ENCODE data around the gene NAALADL2. TPM values are rescaled to one million over a fixed set of nuclear protein-coding genes. Genes with fewer than 3 reads are reported as not detected.

Gene NAALADL2
- polyA plus RNA-seq, 2 of the 4 experiments (the other 2 are of a cell fraction), result 0.09 to 0.28 TPM

GRCh38 chr3:175434561-175434960 lies 575.4 kb downstream of the NAALADL2 start:
- no peak for DNase-seq (ENCODE audit: low read depth in 1 of 2, low spot score in 1 of 2)
- no peaks in the 10 kb centered on the region for H3K9me3 ChIP-seq
- ATAC-seq, result no peak
- ChIA-PET POLR2A (no interaction called here), CTCF (no interaction called here)
- no peak overlapping the region for H3K4me3 ChIP-seq
- H3K27ac ChIP-seq, result no peak overlapping the region
- no peak overlapping the region for H3K4me2 ChIP-seq
- no peak for TF ChIP-seq NR3C1 (IDR thresholded peaks at IDR 0.05)
- no peak for TF ChIP-seq SREBF2 (IDR thresholded peaks at IDR 0.05)
- TF ChIP-seq FOSB (CRISPR knock-in tag; IDR thresholded peaks at IDR 0.05), result no peak
- TF ChIP-seq PHF8 (IDR thresholded peaks at IDR 0.05; ENCODE audit: borderline replicate concordance, low read depth), result no peak
- no peak for TF ChIP-seq USF2 (IDR thresholded peaks at IDR 0.05)
- no peak for TF ChIP-seq RCOR1 (IDR thresholded peaks at IDR 0.05; ENCODE audit: low read depth, low read length)
- TF ChIP-seq, protein P1, sequence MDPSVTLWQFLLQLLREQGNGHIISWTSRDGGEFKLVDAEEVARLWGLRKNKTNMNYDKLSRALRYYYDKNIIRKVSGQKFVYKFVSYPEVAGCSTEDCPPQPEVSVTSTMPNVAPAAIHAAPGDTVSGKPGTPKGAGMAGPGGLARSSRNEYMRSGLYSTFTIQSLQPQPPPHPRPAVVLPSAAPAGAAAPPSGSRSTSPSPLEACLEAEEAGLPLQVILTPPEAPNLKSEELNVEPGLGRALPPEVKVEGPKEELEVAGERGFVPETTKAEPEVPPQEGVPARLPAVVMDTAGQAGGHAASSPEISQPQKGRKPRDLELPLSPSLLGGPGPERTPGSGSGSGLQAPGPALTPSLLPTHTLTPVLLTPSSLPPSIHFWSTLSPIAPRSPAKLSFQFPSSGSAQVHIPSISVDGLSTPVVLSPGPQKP (IDR thresholded peaks at IDR 0.05; ENCODE audit: low read depth, low read length), result no peak
- TF ChIP-seq ZC3H11A (IDR thresholded peaks at IDR 0.05), result no peak
- no peak for TF ChIP-seq RNF2 (IDR thresholded peaks at IDR 0.05; ENCODE audit: borderline replicate concordance, low read depth)
- no peak for TF ChIP-seq RARB (CRISPR knock-in tag; IDR thresholded peaks at IDR 0.05)
- no peak for TF ChIP-seq EHMT2 (IDR thresholded peaks at IDR 0.05; ENCODE audit: low read depth)
- TF ChIP-seq TFCP2L1 (CRISPR knock-in tag; IDR thresholded peaks at IDR 0.05), result no peak
- no peak for TF ChIP-seq FOSL2 (IDR thresholded peaks at IDR 0.05)
- TF ChIP-seq FOSL2 (CRISPR knock-in tag; IDR thresholded peaks at IDR 0.05), result no peak
- TF ChIP-seq ATOH8 (CRISPR knock-in tag; IDR thresholded peaks at IDR 0.05; ENCODE audit: low read depth), result no peak
- no peak for TF ChIP-seq SMC3 (IDR thresholded peaks at IDR 0.05)
- no peak for TF ChIP-seq CHD2 (IDR thresholded peaks at IDR 0.05; ENCODE audit: low read length, partially characterized antibody)
- TF ChIP-seq, protein P2, sequence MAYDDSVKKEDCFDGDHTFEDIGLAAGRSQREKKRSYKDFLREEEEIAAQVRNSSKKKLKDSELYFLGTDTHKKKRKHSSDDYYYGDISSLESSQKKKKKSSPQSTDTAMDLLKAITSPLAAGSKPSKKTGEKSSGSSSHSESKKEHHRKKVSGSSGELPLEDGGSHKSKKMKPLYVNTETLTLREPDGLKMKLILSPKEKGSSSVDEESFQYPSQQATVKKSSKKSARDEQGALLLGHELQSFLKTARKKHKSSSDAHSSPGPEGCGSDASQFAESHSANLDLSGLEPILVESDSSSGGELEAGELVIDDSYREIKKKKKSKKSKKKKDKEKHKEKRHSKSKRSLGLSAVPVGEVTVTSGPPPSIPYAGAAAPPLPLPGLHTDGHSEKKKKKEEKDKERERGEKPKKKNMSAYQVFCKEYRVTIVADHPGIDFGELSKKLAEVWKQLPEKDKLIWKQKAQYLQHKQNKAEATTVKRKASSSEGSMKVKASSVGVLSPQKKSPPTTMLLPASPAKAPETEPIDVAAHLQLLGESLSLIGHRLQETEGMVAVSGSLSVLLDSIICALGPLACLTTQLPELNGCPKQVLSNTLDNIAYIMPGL (CRISPR knock-in tag; IDR thresholded peaks at IDR 0.05; ENCODE audit: borderline replicate concordance), result no peak
- FAIRE-seq, result no peak
- H3K4me1 ChIP-seq, result no peaks in the 10 kb centered on the region

DNA sequence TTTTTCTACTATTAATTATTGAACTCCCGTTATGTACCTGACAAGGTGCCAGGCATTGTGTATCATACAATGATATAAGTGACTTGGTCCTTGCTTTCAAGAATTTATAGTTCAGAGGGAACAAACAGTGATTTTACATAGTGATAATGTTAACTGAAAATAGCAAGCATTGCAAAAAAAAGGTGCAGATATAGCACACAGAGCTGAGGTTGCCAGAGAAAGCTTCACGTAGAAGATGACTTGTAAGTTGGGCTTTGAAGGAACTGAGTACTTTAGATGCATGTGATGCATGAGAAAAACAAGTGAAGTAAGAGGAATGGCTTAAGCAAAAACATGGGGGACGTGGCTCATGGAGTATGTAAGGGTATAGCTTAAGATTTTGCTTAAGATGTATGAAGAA lies 584.5 kb downstream of the NAALADL2 start:
- H3K27ac ChIP-seq, result no peak overlapping the region
- H3K4me2 ChIP-seq, result no peak overlapping the region
- no peaks in the 10 kb centered on the region for H3K9me3 ChIP-seq
- no peak for ATAC-seq
- H3K4me3 ChIP-seq, result no peak overlapping the region
- POLR2A ChIA-PET, result no interaction called here
- TF ChIP-seq MAFK (IDR thresholded peaks at IDR 0.05; ENCODE audit: partially characterized antibody) (peak; percentile 54), HEYL (CRISPR knock-in tag; IDR thresholded peaks at IDR 0.05) (no peak)
- CTCF ChIA-PET, result no interaction called here
- FAIRE-seq, result no peak
- WGBS (ENCODE audit: missing lambda C conversion rate), result 39% methylated on average over 3 of the region's 3 CpGs
- DNase-seq (ENCODE audit: low read depth in 1 of 2, low spot score in 1 of 2), result no peak
- no peaks in the 10 kb centered on the region for H3K4me1 ChIP-seq

- POLR2A ChIA-PET, result no interaction called here
- no peak for FAIRE-seq
- Histone ChIP-seq H3K4me1 (no peaks in the 10 kb centered on the region), H3K9me3 (no peaks in the 10 kb centered on the region), H3K4me3 (no peak overlapping the region), H3K4me2 (no peak overlapping the region), H3K27ac (no peak overlapping the region)
- whole genome bisulfite sequencing (ENCODE audit: missing lambda C conversion rate), result 81% methylated on average over 3 of the region's 3 CpGs
- no peak for ATAC-seq
- CTCF ChIA-PET, result no interaction called here
- DNase-seq (ENCODE audit: low read depth in 1 of 2, low spot score in 1 of 2), result no peak
- TF ChIP-seq PBX3 (IDR thresholded peaks at IDR 0.05) (no peak), NFE2L2 (conservative IDR thresholded peaks at IDR 0.05; ENCODE audit: low read length) (no peak), KDM5A (IDR thresholded peaks at IDR 0.05) (no peak), RARB (CRISPR knock-in tag; IDR thresholded peaks at IDR 0.05) (no peak), MYC (IDR thresholded peaks at IDR 0.05; ENCODE audit: borderline replicate concordance, low read length) (no peak), MAFK (IDR thresholded peaks at IDR 0.05; ENCODE audit: partially characterized antibody) (no peak), ATOH8 (CRISPR knock-in tag; IDR thresholded peaks at IDR 0.05; ENCODE audit: low read depth) (no peak), CBX8 (IDR thresholded peaks at IDR 0.05) (no peak), HEYL (CRISPR knock-in tag; IDR thresholded peaks at IDR 0.05) (no peak), SMC3 (IDR thresholded peaks at IDR 0.05) (no peak), E2F6 (IDR thresholded peaks at IDR 0.05; ENCODE audit: borderline replicate concordance, low read depth) (no peak), RAD21 (conservative IDR thresholded peaks at IDR 0.05 in 1 of 2, IDR thresholded peaks at IDR 0.05 in 1 of 2) (no peak)
These were observed 586.6 kb downstream of the NAALADL2 start for GRCh38 chr3:175445741-175446140.

Measured in A549 (cell line).